Stimulated activated CD4-positive, alpha-beta T cell treated with anti-CD3 and anti-CD28 coated beads, Interleukin-1b, Interleukin-23, amount 100 ng/mL, for 4 hours (primary cell): ENCODE data around the gene MOV10.
"Not testable (repeated sequence)": the region's sequence is repeated elsewhere in the genome, so short reads cannot be mapped to it uniquely, and the experiment has no call there.

Source experiments
- DNase-seq, 2 donors: peaks; one replicate each; pipeline ENCODE4 v3.0.0-alpha.2; 2020; ENCODE audit warnings: low read depth in 2 of 2

The MOV10 gene

DNA sequence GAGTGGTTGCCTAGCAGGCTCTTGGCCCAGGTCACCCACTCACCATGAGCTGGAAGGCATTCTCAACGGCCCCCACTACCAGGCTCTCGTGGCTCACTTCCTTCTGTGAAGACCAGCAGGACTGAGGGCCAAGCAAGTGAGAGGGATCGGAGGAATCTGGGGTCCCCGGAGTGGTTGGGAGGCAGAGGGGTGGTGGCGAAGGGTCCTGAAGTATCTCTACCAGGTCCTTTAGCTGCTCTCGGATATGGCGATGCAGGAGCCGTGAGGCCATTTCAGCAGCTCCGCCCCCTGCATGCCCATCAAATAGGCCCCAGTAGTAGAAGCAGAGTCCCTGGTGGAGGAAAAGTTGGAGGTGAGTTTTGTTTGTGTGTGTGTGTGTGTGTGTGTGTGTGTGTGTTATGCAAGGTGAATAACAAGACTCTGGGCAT, 38.3 kb downstream of the MOV10 start:
- DNase-seq: no peak

DNA sequence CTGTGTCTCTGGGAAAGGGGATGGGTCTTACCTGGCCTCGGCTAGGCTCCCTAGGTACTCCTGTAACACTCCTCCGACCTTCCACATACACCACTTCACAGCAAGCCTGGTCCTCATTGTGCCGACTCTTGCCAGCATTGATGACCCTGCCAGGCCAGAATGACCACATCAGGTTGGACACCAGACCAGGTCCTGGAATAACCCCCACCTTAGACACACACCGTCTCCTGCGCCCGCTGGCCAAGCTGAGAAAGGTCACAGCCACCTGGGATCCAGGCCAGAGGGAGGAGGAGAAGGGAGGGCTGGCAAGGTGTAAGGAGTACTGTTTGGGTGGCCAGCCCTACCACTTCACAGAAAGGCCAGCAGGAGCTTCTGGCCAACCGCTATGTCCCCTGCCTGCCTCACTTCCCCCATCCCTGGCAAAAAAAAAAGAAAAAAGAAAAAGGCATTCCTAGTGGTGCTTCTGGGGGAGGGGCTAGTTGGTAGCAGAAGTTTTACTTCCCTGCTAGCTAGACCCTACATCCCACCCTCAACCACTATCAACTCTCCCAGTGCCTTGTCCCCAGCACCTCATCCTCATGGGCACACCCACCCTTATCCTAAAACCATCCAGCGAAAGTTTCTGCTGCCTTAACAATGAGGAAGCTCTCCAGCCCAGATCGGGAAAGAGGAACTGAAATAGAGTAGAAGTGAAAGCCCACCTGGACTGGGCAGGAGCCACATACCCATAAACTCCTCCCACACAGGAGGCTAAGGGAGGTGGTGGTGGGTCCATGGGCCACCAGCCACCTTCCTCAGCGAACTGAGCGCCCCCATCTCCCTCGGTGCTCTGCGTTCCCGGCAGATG, 39.2 kb downstream of the MOV10 start:
- DNase-seq: no peak

DNA sequence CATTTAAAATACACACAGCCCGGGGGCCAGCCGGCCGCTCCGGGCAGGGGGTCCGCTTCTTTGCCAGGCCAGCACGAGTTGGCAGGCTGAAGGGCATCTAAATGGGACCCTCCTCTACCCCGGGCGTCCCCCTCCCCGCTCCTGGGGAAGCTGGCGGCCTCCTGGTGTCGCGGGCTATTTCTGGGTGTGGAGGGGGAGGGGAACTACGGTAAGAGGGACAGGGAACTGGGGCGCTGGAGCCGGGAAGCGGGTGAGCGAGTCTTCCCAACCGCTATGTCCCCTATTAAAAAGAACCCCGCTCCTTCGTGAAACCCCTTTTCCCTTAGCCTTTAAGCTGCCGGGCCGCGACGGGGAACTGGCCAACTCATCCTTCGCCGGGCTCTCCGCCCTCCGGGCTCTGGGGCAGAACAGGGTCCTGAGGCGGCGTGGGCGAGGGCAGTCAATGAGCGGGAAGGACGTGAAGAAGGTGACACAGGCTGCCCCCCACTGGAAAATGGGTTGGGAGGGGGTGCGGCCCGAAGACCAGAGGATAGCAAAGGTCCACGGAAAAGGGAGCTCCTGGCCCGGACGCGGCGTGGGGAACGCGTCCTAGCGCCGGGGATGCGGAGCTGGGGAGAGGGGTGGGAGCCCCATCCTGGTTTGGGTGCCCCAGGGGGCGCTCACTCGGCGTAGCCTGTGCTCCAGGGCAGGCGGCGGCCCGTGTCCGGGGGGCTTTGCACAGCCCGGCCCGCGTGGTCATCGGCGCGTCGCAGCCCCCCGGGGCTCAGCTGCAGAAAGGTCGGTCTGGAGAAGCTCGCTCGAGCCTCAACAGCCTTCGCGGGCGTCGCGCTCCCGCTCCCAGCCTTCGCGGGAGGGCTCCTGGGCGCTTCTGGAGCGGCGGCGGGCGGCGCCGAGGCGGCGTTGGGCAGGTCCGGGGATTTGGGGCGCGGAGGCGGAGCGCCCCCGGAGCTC, 40.1 kb downstream of the MOV10 start:
- no peak for DNase-seq

DNA sequence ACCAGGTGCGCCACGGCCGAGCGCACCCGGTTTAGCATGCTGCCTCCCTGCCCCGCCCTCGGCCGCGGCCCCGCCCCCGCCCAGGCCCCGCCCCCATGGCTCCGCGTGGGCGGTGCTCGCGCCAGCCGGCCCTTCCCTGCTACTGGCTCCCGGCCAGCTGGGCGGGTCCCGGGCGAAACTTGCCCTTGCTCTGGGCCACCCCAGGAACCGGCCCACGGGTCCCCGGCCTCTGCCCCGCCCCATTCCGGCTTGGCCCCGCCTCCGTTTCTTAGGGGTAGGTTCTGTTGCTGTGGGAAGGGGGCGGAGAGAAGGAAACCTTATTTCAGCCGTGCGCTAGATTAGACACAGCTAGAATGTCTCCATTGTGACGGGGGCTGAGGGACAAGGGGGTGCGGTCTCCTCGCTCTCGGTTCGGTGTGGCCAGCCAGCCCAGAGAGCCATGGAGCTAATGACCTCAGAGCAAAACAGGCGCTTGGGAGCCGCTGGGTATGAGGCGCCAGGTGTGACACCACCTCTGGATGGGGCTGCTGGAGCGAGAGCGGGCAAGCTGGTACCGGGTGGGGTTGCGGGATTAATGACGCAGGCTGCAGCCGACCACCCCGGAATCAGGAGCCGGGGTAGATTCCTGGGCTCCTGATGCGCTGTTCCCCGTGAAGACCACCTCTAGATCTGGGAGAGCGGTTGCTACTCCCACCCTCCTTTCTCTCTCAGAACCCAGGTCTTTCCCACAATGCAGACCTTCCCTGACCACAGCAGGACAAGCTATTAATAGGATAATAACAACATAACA, 41.0 kb downstream of the MOV10 start, which contains the start of gene PPM1J:
PPM1J (minus strand) TSS at position 69 of the 790 bp plus-strand sequence; CDS start at position 38, 31 bp downstream.
- peak; percentile 96 for DNase-seq

DNA sequence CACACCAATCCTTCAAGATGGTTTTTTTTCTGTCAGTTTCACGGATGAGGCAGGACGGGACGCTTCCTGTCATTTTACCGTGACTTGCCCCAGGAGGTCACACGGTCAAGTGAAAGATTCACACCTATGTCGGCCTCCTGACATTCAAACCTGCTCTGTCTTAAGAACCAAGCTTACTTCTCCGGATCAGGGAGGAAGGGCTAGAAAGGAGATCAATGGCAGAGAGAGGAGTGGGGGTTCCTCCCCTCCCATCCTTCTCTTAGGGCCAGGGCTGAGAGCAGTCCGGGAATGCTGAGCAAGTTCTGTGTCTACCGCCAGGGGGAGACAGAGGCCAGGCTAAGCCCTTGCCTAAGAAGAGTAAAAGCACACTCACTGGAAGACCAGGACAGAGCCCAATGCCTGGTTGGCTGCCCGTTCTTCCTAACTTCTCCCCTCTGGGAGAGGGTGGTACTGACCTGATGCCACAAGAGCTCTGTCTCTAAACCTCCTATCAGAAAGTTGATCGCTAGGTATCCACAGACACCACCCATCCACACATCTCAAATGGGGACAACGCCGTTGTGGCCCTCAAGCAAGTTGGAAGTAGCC, 41.8 kb downstream of the MOV10 start:
- peak; percentile 70 for DNase-seq

DNA sequence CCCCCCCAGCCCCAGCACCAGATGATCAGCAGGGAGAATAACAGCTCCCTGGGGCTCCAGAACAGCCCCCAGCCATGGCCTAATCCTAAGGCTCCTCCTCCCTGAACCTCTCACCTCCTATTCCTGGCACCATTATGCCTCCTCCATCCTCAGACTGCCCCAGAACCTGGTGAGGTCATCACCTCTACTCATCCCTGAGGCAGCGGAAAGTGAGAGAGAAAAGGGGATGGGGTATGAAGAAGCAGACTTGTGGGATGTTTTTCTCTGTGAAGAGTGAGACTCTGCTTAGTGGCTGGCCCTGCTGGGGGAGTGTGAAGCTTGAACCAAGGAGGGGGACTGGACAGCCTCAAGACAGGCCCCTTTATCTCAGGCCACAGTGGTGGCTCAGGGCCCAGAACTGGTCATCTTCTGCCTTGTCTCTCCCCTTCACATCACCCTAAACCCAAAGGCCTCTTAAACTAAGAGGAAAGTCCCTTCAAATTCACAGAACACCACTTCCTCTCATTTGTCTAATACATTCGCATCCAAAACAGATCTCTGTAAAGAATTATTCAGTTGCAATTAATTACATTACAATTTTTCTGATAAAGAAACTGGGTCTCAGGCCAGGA, 42.9 kb downstream of the MOV10 start:
- no peak for DNase-seq

DNA sequence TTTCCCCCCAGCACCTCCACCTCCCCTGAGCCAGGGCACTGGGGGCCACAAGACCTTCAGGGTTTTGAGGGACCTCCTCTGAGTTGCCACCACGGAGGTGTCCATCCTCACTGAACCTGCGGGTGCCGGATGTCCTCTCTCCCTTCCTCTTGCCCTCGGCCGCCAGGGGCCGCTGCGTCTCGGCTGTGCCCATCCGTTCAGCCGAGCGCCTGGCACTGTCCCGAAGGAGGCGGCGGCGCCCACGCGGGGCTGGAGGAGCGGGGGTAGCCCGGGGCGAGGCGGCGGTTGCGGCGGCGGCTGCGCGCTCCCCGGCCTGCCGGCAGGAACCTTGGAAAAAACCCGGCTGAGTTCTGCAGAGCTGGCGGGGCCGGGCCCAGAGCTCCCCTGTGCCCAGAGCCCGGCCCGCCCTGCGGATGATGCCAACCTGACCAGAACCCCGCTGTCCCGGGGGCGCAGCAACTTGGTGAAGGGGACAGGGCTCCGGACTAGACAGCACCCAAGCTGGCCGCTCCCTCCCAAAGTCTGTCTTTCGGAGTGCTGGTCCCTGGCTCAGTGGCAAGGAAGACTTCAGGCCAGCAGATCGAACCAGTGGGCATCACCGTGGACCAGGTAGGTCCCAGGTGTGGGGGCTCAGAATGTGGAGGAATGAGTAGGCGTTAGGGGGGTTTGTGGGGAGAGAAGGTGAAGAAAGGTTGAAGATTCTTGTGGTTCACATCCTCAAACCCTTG, 44.4 kb downstream of the MOV10 start:
- peak; percentile 64 to 77 for DNase-seq

DNA sequence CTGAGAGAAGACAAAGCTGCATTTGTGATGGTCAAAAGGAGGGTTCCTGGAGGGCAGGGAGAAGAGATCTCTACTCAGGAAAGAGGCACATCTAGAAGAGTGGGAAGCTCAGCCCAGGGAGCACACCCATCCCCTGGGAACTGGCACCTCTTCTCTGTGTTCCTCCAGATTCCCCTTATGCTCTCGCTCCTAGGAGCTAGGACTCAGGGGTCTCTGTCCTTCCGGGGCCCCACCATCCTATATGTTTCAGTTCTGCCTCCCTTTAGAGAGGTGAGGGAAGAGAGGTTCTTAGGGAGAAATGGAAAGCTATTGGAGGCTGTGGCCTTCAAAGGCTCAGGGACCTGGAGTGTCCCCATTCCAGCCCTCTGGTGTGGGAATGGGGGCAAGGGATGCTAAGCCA, 45.2 kb downstream of the MOV10 start:
- no peak for DNase-seq

DNA sequence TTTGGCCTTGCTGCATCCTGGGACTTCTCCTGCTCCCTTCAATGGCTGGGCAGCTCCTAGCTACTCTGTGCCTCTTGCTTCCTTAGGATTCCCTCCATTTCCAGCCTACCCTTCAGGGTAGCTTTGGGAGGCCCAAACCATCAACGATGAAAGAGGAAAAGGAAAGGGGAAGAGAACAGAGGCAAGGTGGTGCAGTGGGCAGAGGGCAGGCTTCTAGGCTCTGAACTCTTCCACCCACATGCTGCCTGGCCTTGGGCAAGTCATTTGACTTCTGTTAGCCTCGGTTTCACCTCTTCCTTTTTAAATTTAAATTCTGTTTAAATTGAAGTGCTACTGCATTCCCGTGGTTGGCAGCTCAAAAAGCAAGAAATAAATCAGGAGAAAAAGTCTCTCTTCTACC, 46.3 kb downstream of the MOV10 start:
- no peak for DNase-seq

DNA sequence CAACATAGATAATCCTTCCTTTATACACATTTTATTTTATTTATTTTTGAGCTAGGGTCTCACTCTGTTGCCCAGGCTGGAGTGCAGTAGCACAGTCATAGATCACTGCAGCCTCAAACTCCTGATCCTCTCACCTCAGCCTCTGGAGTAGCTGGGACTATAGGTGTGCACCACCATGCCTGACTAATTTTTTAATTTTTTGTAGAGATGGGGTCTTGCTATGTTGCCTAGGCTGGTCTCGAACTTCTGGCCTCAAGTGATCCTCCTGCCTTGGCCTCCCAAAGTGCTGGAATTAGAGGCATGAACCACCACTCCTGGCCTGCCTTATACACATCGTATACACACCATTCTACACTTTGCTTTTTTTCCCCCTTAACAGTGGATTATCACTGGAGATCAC, 46.8 kb downstream of the MOV10 start:
- DNase-seq: not testable (repeated sequence)

DNA sequence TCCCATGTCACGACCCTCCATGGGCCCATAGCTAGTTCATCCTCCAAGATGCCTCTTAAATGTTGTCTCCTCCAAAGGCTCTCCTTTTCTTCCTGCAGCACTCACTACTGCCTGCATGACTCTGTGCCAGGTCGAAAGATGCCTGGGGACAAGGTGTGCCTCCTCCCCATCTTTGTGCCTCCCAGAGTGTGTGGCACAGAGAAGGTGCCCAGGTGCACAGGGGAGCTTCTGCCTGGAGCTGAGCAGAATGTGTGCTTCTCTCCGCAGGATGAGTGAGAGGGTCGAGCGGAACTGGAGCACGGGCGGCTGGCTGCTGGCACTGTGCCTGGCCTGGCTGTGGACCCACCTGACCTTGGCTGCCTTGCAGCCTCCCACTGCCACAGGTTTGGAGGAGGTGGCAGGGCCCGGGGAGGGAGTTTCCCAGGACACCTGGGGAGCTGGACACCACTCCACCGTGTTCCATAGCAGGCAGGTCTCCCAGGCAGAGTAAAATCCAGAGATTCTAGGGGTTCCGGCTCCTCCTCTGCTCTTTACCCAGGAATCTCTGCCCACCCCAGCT, 47.6 kb downstream of the MOV10 start:
- DNase-seq: no peak

DNA sequence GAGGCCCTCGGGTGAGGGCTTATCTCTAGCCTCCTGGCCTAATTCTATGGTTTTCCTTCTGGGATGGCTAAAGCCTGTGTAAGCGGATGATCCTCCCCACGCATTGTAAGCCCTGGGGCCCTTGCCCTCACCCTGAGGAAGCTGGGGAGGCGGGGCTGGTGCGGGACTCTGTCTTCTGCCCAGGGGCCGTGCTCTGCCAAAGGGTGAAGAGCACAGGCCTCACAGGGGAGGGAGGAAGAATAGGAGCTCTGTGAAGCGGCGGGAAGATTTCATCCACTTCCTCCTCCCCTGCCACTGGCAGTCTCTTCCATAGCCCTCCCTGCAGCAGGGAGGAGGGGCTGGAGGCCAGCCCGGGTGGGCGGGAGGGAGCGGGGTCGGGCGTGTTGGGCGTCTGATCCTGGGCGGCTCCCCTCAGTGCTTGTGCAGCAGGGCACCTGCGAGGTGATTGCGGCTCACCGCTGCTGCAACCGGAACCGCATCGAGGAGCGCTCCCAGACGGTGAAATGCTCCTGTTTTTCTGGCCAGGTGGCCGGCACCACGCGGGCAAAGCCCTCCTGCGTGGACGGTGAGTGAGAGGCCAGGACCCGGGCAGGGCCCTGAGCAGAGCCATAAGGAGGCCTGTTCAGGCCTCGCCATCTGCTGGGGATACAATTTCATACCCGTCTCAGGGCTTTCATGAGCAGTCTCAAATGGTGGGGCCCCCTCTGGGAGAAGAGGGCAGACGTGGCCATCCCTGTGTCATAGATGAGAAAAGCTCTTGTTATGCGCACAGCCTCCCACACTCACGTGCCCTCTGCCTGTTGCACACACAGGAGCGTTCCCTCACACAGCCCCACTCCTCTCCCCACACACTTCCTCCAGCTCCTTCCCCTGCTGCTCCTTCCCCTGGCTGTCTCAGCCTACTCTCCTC, 48.4 kb downstream of the MOV10 start:
- no peak for DNase-seq

DNA sequence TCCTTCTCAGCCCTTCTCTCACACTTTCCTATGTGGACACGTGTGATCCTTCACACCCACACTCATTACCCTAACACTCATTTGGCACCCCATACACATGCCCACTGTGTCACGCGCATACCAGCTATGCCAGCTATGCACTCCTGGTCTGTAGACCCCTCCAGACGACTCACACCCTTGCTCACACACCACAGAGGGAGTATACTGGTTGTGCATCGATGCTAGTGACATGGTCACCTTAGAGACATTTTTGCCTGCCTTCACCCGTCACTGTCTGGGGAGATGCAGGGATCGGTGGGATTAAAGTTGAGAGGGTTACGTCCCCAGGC, 49.0 kb downstream of the MOV10 start:
- no peak for DNase-seq

DNA sequence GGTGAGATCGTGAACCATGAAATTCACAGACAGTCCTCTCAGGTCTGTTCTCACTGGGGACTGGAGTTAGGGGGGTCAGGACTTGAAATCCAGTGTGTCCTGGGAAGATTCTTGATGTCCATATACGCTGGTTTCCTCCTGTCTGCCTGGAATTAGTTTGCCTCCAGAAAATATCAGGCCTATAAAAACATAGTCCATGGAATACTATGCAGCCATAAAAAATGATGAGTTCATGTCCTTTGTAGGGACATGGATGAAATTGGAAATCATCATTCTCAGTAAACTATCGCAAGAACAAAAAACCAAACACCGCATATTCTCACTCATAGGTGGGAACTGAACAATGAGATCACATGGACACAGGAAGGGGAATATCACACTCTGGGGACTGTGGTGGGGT, 49.8 kb downstream of the MOV10 start:
- DNase-seq: not testable (repeated sequence)

DNA sequence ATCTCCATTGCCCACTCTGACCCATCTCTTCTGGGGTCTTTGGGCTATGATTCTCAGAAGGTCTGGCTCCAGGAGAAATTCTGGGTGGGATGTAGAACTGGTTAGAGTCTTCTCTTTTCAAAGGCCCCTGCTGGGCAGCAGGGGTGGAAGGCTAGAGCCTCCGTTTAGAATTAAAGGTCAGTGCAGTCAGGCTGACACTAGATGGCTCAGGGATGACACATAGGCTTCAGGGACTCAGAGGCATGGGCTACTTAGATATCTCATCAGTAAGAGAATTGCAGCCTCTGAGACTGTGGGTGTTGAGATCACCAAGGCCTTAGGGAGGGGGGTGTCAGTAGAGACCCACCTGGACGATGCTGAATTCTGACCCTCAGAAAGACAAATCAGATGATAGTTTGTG, 53.3 kb downstream of the MOV10 start:
- DNase-seq: no peak

DNA sequence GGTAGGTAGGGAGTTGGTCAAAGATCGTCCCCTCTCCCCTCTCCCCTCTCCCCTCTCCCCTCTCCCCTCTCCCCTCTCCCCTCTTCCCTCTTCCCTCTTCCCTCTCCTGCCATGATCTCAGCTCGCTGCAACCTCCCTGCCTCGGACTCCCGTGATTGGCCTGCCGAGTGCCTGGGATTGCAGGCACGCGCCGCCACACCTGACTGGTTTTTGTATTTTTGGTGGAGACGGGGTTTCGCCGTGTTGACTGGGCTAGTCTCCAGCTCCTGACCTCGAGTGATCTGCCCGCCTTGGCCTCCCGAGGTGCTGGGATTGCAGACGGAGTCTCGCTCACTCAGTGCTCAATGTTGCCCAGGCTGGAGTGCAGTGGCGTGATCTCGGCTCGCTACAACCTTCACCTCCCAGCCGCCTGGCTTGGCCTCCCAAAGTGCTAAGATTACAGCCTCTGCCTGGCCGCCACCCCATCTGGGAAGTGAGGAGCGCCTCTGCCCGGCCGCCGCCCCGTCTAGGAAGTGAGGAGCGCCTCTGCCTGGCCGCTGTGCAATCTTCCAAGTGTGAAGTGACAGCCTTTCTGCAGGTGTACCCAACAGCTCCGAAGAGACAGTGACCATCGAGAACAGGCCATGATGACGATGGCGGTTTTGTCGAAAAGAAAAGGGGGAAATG, 54.0 kb downstream of the MOV10 start:
- DNase-seq: not testable (repeated sequence)

DNA sequence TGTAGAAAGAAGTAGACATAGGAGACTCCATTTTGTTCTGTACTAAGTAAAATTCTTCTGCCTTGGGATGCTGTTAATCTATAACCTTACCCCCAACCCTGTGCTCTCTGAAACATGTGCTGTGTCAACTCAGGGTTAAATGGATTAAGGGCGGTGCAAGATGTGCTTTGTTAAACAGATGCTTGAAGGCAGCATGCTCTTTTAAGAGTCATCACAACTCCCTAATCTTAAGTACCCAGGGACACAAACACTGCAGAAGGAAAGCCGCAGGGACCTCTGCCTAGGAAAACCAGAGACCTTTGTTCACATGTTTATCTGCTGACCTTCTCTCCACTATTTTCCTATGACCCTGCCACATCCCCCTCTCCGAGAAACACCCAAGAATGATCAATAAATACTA, 54.6 kb downstream of the MOV10 start:
- not testable (repeated sequence) for DNase-seq

DNA sequence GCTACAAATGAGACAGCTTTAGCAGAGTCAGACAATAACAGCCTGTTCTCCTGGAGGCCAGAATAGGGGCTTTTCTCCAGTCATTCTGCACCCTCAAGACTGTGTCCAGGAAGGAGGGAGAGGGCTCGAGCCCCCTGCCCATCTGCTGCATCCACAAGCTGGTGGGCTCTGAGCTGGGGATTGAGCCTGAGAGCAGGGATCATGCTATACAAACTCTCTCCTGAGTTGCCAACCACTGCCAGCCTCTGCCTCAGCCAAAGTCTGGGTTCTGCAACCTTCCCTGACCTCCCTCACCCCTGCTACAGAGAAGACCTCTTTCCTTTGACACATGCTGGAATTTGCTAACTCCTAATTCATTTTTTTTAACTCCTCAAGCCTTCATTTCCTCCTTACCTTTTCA, 55.5 kb downstream of the MOV10 start:
- no peak for DNase-seq
